Measurements from ENCODE around the gene MMS22L. TPM values are rescaled to one million over a fixed set of nuclear protein-coding genes. Genes with fewer than 3 reads are reported as not detected.

Gene MMS22L
- total RNA-seq, 1 experiment from 2014 or later = 58.3 TPM

DNA sequence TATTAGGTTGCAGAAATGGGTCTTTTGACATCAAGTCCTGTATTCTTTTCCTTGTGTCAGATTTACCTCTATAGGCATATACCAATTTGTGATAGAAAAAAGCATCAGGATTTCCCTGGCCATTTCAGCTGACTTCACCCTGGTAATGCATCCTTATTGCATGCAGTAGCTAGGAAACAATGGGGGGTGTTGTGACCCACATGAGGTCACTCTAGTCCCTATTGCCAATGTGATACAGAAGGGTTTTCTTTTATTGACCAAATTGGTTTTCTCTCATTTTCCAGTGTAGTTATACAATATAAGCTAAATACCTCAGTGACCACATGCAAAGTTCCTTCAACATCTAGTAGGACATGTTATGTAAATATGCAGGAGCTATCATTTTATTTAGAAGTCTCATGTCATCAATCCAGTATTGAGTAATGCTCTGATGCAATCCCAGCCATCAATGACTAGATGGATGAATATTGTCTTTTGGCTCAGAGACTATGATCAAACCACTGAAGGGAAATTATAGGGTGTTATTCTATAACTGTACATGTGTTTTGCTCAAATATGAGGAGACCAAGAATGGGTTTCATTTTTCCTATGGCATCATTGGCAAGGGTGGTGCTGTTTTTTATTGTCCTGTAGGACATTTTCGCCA lies 180.7 kb downstream of the MMS22L start:
- H3K36me3 ChIP-seq = no peaks in the 10 kb centered on the region
- no peak for DNase-seq
- H3K27ac ChIP-seq = no peak overlapping the region
- H3K4me1 ChIP-seq = no peaks in the 10 kb centered on the region
- no peaks in the 10 kb centered on the region for H3K9me3 ChIP-seq (replicated peaks)
- no peaks in the 10 kb centered on the region for H3K27me3 ChIP-seq
- no peak overlapping the region for H3K4me3 ChIP-seq

DNA sequence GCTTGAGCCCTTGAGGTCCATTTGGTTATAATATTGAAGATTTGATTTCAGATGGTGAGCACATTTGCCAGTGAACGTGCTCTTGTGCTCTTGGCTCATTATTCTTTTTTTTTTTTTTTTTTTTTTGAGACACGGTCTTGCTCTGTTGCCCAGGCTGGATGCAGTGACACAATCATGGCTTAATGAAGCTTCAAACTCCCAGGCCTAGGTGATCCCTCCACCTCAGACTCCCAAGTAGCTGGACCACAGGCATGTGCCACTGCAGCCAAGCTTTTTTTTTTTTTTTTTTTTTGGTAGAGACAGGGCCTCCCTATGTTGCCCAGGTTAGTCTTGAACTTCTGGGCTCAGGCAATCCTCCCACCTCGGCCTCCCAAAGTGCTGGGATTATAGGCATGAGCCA lies 182.3 kb downstream of the MMS22L start:
- DNase-seq = no peak
- H3K36me3 ChIP-seq = no peaks in the 10 kb centered on the region

DNA sequence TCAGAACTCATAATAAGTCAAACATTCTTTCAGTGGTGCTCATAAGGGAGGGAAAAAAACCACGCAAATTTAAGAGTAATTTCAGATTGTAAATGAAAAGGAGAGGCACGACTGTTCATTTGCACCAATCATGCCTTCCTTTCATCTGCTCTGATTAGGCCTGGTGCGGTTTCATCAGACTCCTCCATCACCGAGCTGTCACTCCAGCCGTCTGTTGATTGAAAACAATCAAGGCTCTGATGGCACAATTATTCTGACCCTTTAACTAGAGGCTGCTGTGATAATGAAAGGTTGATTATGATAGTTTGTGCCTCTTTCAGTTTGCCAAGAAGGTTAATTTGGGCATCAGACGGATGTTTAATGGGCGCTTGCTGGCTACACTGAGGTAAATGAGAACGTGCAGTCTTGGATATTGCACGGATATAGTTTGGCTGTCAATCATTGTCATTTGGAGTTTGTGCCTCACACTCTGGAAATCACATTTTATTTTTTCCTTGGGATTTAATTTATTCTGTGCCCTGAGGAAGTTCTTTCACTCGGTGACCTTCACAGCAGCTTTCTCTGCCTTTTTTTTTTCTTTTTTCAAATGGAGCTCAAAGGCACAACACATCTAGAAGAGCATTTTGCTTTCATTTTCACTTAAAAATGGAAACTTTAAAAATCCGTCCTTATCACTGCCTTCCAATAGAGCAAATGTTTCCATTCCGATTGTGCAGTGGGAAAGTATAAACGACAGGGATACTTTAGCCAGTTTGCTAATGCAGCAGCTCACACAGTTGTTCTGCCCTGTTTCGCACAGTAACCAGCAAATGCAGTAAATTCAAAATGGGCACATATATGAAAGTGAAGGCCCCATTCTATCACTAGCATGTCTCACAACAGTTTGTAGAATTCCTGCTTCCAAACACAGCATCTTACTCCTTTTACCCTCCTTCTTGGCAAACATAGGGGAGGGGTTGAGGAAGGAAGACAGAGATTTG lies 185.7 kb downstream of the MMS22L start:
- Histone ChIP-seq H3K36me3 (no peaks in the 10 kb centered on the region), H3K27ac (no peak overlapping the region), H3K27me3 (no peaks in the 10 kb centered on the region), H3K4me3 (no peak overlapping the region), H3K9me3 (replicated peaks) (no peaks in the 10 kb centered on the region), H3K4me1 (no peaks in the 10 kb centered on the region)
- DNase-seq = no peak

More for the DNA sequence above, 182.3 kb downstream of the MMS22L start:
- Histone ChIP-seq H3K27ac (no peak overlapping the region), H3K4me1 (no peaks in the 10 kb centered on the region), H3K27me3 (no peaks in the 10 kb centered on the region), H3K9me3 (replicated peaks) (no peaks in the 10 kb centered on the region), H3K4me3 (no peak overlapping the region)

DNA sequence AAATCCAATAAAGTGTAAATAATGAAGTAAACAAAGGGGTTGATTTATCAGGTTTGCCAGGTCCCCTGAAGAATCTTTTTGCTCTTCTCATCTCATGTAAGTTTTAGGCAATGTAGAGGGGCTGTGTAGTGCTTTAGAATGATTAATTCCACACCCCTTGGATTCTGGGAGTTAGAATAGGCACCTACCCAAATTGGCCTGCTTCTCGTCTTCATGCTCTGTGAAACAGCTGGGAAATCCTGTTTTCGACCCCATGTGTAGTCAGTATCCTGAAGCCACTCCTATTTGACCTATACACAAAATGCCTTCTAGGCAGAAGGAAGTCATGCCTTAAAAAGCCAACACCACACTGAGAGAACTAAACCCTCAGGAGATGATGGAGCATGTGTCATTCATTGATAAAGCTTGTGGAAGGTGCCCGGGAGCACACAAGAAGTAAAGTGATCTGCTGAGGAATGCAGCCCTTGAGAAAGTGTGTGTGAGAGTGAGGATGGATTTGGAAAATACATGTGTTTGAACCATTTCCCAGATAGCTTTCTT lies 187.6 kb downstream of the MMS22L start:
- Histone ChIP-seq H3K36me3 (no peaks in the 10 kb centered on the region), H3K27ac (no peak overlapping the region), H3K27me3 (no peaks in the 10 kb centered on the region), H3K4me3 (no peak overlapping the region), H3K9me3 (replicated peaks) (no peaks in the 10 kb centered on the region), H3K4me1 (no peaks in the 10 kb centered on the region)
- no peak for DNase-seq

DNA sequence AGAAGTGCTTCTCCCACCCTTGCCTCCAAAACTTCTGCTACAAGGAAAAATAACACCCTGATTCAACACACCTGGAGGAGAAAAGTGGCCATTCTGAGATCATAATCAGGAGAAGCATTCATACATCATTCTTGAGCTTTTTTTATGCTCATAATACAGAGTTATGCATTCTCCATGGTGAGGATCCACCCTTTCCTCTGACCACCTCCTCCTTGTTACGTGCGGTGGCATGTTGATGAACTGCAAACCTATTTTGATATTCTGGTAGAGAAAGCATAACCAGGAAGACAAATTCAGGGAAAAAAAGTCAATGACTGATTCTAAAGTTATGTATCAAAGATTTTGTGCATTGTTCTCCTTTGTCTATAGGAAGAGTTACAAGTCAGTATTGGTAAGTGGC lies 188.6 kb downstream of the MMS22L start:
- H3K4me1 ChIP-seq = no peaks in the 10 kb centered on the region
- no peak overlapping the region for H3K4me3 ChIP-seq
- no peaks in the 10 kb centered on the region for H3K36me3 ChIP-seq
- no peak for DNase-seq
- no peak overlapping the region for H3K27ac ChIP-seq
- H3K27me3 ChIP-seq = no peaks in the 10 kb centered on the region
- H3K9me3 ChIP-seq (replicated peaks) = no peaks in the 10 kb centered on the region

DNA sequence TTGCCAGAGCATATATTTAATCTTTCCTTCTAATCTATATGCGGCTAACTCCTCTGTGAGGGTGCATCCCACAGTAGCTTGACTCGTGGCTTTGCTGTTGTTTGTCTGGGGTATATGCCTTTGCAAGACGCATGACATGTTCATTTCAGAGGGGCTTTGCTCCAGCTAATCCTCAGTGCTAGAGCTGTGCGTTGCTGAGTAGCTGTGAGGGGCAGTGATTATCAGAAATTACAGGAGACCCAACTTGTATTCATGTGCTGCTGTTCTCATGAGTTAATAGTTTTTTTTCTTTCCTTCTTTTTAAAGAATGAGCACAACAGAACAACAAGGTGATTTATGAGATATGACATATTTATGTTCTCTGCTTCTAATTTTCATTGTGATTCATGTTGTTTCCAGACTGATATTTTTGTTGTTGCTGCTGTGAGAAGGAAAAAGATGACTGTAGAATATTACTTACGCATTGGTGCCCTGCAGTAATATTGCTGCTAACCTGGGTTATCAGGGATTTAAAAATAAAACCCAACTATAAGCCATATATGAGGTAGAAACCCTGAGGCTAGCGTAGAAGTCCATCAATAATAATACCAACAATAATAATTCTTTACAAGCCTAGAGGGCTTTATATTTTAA lies 190.2 kb downstream of the MMS22L start:
- Histone ChIP-seq H3K4me3 (no peak overlapping the region), H3K27ac (no peak overlapping the region), H3K4me1 (no peaks in the 10 kb centered on the region), H3K27me3 (no peaks in the 10 kb centered on the region), H3K36me3 (no peaks in the 10 kb centered on the region), H3K9me3 (replicated peaks) (no peaks in the 10 kb centered on the region)
- DNase-seq = no peak

Measured in SJCRH30 (cell line).